Measurements from ENCODE around the gene RYK. TPM values are rescaled to one million over a fixed set of nuclear protein-coding genes. Genes with fewer than 3 reads are reported as not detected.

Gene RYK
- total RNA-seq, 1 experiment from 2014 or later, result 93.7 TPM

DNA sequence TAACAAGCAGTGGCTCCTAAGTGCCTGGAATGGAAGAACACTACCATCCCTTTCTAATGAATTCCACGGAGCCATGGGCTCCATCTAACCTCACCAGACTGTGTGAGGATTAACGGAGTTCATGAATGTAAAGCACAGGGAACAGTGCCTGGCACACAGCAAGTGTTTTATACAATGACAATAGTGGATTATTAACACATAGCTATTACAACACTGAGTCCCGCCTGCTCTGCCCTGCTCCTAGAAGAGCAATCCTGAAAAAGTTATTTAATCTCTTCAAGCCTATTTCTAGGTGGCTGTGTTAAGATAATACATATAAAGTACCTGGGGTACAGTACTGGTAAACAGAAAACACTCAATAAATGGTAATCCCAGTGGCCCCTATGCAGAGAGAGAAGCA, 51.4 kb downstream of the RYK start:
- Histone ChIP-seq H3K9me3 (ENCODE audit: insufficient read depth, low read depth) (no peaks in the 10 kb centered on the region), H3K27me3 (ENCODE audit: insufficient read depth, low read depth) (no peaks in the 10 kb centered on the region), H3K9me2 (ENCODE audit: insufficient read depth) (no peaks in the 10 kb centered on the region), H3K79me2 (ENCODE audit: low read depth) (0 out of 2 replicates have a peak, but pooled peaks cover 5% of the 10 kb centered on the region), H3K4me2 (no peak overlapping the region), H4K20me1 (ENCODE audit: insufficient read depth) (peaks cover 5% of the 10 kb centered on the region; the same call in 1 of the 2 replicates), H2AFZ (no peak overlapping the region), H3K36me3 (ENCODE audit: low read depth) (0 out of 2 replicates have a peak, but pooled peaks cover 30% of the 10 kb centered on the region), H3F3A (ENCODE audit: insufficient read depth, low read depth) (peaks cover 45% of the 10 kb centered on the region; the same call in 1 of the 2 replicates), H3K4me1 (replicated peaks; ENCODE audit: insufficient read depth) (peaks cover 32% of the 10 kb centered on the region), H3K27ac (no peak overlapping the region), H3K4me3 (no peak overlapping the region)
- ChIA-PET CTCF (interaction anchor here (0.5 to 1.8 kb wide), 2 partner anchors 100 to 110 kb away, joined by 3 to 4 read pairs; no protein-coding TSS in a partner anchor), POLR2A (ENCODE audit: unreplicated experiment) (interaction anchor here (0.6 to 0.7 kb wide), 3 partner anchors 13 to 1125 kb away, joined by 3 to 4 read pairs (median 3); no protein-coding TSS in a partner anchor)
- DNase-seq, result no peak
- TF ChIP-seq, protein P1, sequence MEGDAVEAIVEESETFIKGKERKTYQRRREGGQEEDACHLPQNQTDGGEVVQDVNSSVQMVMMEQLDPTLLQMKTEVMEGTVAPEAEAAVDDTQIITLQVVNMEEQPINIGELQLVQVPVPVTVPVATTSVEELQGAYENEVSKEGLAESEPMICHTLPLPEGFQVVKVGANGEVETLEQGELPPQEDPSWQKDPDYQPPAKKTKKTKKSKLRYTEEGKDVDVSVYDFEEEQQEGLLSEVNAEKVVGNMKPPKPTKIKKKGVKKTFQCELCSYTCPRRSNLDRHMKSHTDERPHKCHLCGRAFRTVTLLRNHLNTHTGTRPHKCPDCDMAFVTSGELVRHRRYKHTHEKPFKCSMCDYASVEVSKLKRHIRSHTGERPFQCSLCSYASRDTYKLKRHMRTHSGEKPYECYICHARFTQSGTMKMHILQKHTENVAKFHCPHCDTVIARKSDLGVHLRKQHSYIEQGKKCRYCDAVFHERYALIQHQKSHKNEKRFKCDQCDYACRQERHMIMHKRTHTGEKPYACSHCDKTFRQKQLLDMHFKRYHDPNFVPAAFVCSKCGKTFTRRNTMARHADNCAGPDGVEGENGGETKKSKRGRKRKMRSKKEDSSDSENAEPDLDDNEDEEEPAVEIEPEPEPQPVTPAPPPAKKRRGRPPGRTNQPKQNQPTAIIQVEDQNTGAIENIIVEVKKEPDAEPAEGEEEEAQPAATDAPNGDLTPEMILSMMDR (conservative IDR thresholded peaks at IDR 0.05), result no peak
- intact Hi-C loops (cut with micrococcal nuclease; ENCODE audit: unreplicated experiment), result loop anchor here (2.0 to 10.0 kb wide), 3 partner anchors 14 to 1474 kb away; partner anchors contain the start of gene NPHP3
- BruUV-seq (replicated peaks), result no TSS peak

DNA sequence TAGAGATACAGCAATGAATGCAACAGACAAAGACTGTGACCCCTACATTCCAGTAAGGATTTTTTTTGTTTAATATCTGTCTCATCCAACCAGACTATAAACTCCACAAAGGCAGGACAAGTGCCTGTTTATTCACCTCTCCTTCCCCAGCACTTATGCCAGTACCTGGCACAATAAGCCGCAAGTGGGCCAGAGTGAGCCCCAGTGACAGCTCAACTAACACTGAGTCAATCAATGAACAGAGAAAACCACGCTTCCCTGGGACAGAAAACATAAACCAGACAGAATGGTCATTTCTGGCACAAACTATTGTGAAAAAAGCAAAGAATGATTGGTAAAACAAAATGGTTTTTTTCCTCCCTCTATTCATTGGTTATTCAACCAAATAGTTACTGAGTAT, 52.2 kb downstream of the RYK start:
- peaks cover 28% of the 10 kb centered on the region for H3K4me1 ChIP-seq (replicated peaks; ENCODE audit: insufficient read depth)
- H3F3A ChIP-seq (ENCODE audit: insufficient read depth, low read depth), result peaks cover 41% of the 10 kb centered on the region; the same call in 1 of the 2 replicates
- no peak for TF ChIP-seq EZH2 (IDR thresholded peaks at IDR 0.05; ENCODE audit: low read depth)
- TF ChIP-seq, protein P1 (conservative IDR thresholded peaks at IDR 0.05), result no peak
- ChIA-PET POLR2A (ENCODE audit: unreplicated experiment) (no interaction called here), CTCF (interaction anchor here (0.6 to 1.8 kb wide), 2 partner anchors 111 to 347 kb away, joined by 3 to 4 read pairs; no protein-coding TSS in a partner anchor)
- H2AFZ ChIP-seq, result no peak overlapping the region
- H3K27me3 ChIP-seq (ENCODE audit: insufficient read depth, low read depth), result no peaks in the 10 kb centered on the region
- intact Hi-C loops (cut with micrococcal nuclease; ENCODE audit: unreplicated experiment), result loop anchor here (2.0 to 10.0 kb wide), 3 partner anchors 14 to 1474 kb away; partner anchors contain the start of gene NPHP3
- no peak overlapping the region for H3K27ac ChIP-seq
- peaks cover 5% of the 10 kb centered on the region; the same call in 1 of the 2 replicates for H4K20me1 ChIP-seq (ENCODE audit: insufficient read depth)
- 0 out of 2 replicates have a peak, but pooled peaks cover 30% of the 10 kb centered on the region for H3K36me3 ChIP-seq (ENCODE audit: low read depth)
- H3K79me2 ChIP-seq (ENCODE audit: low read depth), result 0 out of 2 replicates have a peak, but pooled peaks cover 5% of the 10 kb centered on the region
- H3K9me2 ChIP-seq (ENCODE audit: insufficient read depth), result no peaks in the 10 kb centered on the region
- no peak overlapping the region for H3K4me3 ChIP-seq
- H3K9me3 ChIP-seq (ENCODE audit: insufficient read depth, low read depth), result no peaks in the 10 kb centered on the region
- BruUV-seq (replicated peaks), result no TSS peak
- no peak overlapping the region for H3K4me2 ChIP-seq
- no peak for DNase-seq

DNA sequence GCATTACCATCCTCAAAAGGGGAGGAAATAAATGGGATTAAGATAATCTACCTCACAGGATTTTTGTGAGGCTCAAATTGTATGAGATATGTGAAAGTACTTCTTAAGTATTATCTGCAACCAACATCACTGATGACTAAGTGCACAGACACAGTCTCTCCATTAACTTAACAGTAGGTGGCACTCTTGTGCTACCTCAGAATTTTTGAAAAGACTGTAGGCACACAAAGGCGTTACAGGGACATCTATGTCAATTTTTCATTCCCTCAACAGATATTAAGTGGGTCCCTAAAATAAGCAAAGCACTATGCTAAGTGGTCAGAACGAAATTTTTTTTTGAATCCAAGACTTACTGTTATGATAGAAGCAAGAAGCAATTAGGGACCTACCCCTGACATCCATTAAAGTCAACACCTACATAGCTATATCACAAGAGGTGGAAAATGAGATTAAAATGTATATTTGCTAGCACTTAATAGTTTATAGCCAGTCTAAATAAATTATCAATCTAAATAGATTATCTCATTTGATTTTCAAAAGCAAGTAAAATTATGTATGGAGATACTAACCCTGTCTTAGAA, 52.9 kb downstream of the RYK start:
- no peak for TF ChIP-seq EZH2 (IDR thresholded peaks at IDR 0.05; ENCODE audit: low read depth)
- TF ChIP-seq, protein P1 (conservative IDR thresholded peaks at IDR 0.05), result peak; percentile 81
- Histone ChIP-seq H4K20me1 (ENCODE audit: insufficient read depth) (peaks cover 5% of the 10 kb centered on the region; the same call in 1 of the 2 replicates), H3K4me1 (replicated peaks; ENCODE audit: insufficient read depth) (peaks cover 22% of the 10 kb centered on the region), H2AFZ (no peak overlapping the region), H3K36me3 (ENCODE audit: low read depth) (0 out of 2 replicates have a peak, but pooled peaks cover 30% of the 10 kb centered on the region), H3K27ac (no peak overlapping the region), H3F3A (ENCODE audit: insufficient read depth, low read depth) (peaks cover 34% of the 10 kb centered on the region; the same call in 1 of the 2 replicates), H3K4me2 (no peak overlapping the region), H3K27me3 (ENCODE audit: insufficient read depth, low read depth) (no peaks in the 10 kb centered on the region), H3K9me2 (ENCODE audit: insufficient read depth) (no peaks in the 10 kb centered on the region), H3K9me3 (ENCODE audit: insufficient read depth, low read depth) (no peaks in the 10 kb centered on the region), H3K4me3 (no peak overlapping the region), H3K79me2 (ENCODE audit: low read depth) (0 out of 2 replicates have a peak, but pooled peaks cover 5% of the 10 kb centered on the region)
- CTCF ChIA-PET, result interaction anchor here (0.6 to 1.8 kb wide), 3 partner anchors 111 to 536 kb away, joined by 3 to 10 read pairs (median 4); partner anchors contain the start of gene TOPBP1
- POLR2A ChIA-PET (ENCODE audit: unreplicated experiment), result interaction anchor here (0.6 to 0.7 kb wide), 2 partner anchors 10 to 117 kb away, joined by 3 to 4 read pairs; no protein-coding TSS in a partner anchor
- intact Hi-C loops (cut with micrococcal nuclease; ENCODE audit: unreplicated experiment), result loop anchor here (1.0 to 10.0 kb wide), 4 partner anchors 15 to 1473 kb away; partner anchors contain the start of gene NPHP3
- DNase-seq, result peak; percentile 18 to 51
- no TSS peak for BruUV-seq (replicated peaks)
